ENCODE measurements around the gene NAT9.

NAT9 gene

GRCh38 chr17:74766413-74766812 lies 9.7 kb downstream of the NAT9 start:
- DNase-seq (ENCODE audit: low read depth) = no peak
- no peak for TF ChIP-seq CTCF (IDR thresholded peaks at IDR 0.05; ENCODE audit: low read depth, low read length)
- no peak for TF ChIP-seq MYC (IDR thresholded peaks at IDR 0.05; ENCODE audit: low read depth, low read length)
- TF ChIP-seq POLR2A (IDR thresholded peaks at IDR 0.05; ENCODE audit: extremely low read depth, insufficient read length) = no peak
- no peak for TF ChIP-seq MAX (IDR thresholded peaks at IDR 0.05; ENCODE audit: low read depth, low read length)
- H3K4me3 ChIP-seq (ENCODE audit: low read depth, low read length) = no peak overlapping the region

- no peak for DNase-seq (ENCODE audit: low read depth)
- H3K4me3 ChIP-seq (ENCODE audit: low read depth, low read length) = no peak overlapping the region
- TF ChIP-seq MAX (IDR thresholded peaks at IDR 0.05; ENCODE audit: low read depth, low read length) (no peak), CTCF (IDR thresholded peaks at IDR 0.05; ENCODE audit: low read depth, low read length) (no peak), POLR2A (IDR thresholded peaks at IDR 0.05; ENCODE audit: extremely low read depth, insufficient read length) (no peak), MYC (IDR thresholded peaks at IDR 0.05; ENCODE audit: low read depth, low read length) (no peak)
Observed at GRCh38 chr17:74764751-74765286, 11.3 kb downstream of the NAT9 start.

- peak; percentile 22 for DNase-seq (ENCODE audit: low read depth)
- TF ChIP-seq MAX (IDR thresholded peaks at IDR 0.05; ENCODE audit: low read depth, low read length) (no peak), POLR2A (IDR thresholded peaks at IDR 0.05; ENCODE audit: extremely low read depth, insufficient read length) (no peak), MYC (IDR thresholded peaks at IDR 0.05; ENCODE audit: low read depth, low read length) (no peak), CTCF (IDR thresholded peaks at IDR 0.05; ENCODE audit: low read depth, low read length) (no peak)
Observed at GRCh38 chr17:74763565-74764387, 12.4 kb downstream of the NAT9 start.

GRCh38 chr17:74761931-74762330 lies 14.2 kb downstream of the NAT9 start:
- TF ChIP-seq MAX (IDR thresholded peaks at IDR 0.05; ENCODE audit: low read depth, low read length) = no peak
- no peak overlapping the region for H3K4me3 ChIP-seq (ENCODE audit: low read depth, low read length)
- no peak for DNase-seq (ENCODE audit: low read depth)

More at GRCh38 chr17:74763565-74764387, 12.4 kb downstream of the NAT9 start:
- no peak overlapping the region for H3K4me3 ChIP-seq (ENCODE audit: low read depth, low read length)

GRCh38 chr17:74761419-74761818 lies 14.7 kb downstream of the NAT9 start:
- no peak for DNase-seq (ENCODE audit: low read depth)
- H3K4me3 ChIP-seq (ENCODE audit: low read depth, low read length) = no peak overlapping the region
- no peak for TF ChIP-seq MAX (IDR thresholded peaks at IDR 0.05; ENCODE audit: low read depth, low read length)
- no peak for TF ChIP-seq POLR2A (IDR thresholded peaks at IDR 0.05; ENCODE audit: extremely low read depth, insufficient read length)
- no peak for TF ChIP-seq MYC (IDR thresholded peaks at IDR 0.05; ENCODE audit: low read depth, low read length)
- no peak for TF ChIP-seq CTCF (IDR thresholded peaks at IDR 0.05; ENCODE audit: low read depth, low read length)

- TF ChIP-seq POLR2A (IDR thresholded peaks at IDR 0.05; ENCODE audit: extremely low read depth, insufficient read length) (no peak), MAX (IDR thresholded peaks at IDR 0.05; ENCODE audit: low read depth, low read length) (no peak), MYC (IDR thresholded peaks at IDR 0.05; ENCODE audit: low read depth, low read length) (no peak), CTCF (IDR thresholded peaks at IDR 0.05; ENCODE audit: low read depth, low read length) (no peak)
- DNase-seq (ENCODE audit: low read depth) = peak; percentile 45
- H3K4me3 ChIP-seq (ENCODE audit: low read depth, low read length) = no peak overlapping the region
Observed at GRCh38 chr17:74760404-74761105, 15.6 kb downstream of the NAT9 start.

Data from NB4 (cell line).